ENCODE measurements around the gene HID1.

Gene HID1

DNA sequence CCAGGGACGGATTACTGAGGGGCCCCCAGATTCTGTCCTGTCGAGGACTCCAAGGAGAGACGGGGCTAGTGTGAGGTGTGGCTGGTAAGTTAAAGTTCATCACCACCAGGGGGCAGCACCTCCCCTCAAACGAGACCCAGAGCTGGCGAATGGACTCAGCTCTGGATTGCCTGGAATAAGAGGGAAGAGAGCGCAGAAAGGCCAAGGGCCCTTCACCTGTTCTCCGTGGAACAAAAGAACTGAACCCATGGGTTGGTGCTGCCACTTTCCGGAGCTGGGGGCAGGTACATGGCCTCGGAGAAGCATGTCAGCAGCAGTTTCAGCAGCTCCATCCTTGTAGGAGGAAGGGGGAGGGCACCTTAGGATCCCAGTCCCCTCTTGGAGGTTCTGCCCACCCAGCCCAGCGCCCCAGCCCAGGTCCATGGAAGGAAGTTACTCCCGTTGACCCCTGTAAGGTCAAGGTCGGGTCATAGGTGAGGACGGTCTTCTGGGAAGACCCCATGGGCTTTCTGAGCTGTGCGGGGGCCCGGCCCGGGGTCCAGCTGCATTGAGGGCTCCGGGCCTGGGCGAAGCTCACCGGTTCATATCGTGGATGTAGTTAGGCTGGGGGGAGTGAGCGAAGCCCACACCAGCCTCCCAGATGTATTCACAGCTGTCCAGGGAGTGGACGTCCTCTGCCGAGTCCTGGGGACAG lies 10.8 kb downstream of the HID1 start:
- peak; percentile 79 for DNase-seq (ENCODE audit: low read depth)
- H3K4me3 ChIP-seq (ENCODE audit: low read depth, low read length), result no peak overlapping the region
- TF ChIP-seq, protein P1, sequence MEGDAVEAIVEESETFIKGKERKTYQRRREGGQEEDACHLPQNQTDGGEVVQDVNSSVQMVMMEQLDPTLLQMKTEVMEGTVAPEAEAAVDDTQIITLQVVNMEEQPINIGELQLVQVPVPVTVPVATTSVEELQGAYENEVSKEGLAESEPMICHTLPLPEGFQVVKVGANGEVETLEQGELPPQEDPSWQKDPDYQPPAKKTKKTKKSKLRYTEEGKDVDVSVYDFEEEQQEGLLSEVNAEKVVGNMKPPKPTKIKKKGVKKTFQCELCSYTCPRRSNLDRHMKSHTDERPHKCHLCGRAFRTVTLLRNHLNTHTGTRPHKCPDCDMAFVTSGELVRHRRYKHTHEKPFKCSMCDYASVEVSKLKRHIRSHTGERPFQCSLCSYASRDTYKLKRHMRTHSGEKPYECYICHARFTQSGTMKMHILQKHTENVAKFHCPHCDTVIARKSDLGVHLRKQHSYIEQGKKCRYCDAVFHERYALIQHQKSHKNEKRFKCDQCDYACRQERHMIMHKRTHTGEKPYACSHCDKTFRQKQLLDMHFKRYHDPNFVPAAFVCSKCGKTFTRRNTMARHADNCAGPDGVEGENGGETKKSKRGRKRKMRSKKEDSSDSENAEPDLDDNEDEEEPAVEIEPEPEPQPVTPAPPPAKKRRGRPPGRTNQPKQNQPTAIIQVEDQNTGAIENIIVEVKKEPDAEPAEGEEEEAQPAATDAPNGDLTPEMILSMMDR (IDR thresholded peaks at IDR 0.05; ENCODE audit: low read depth, low read length, missing control alignments), result peak; percentile 64
- in situ Hi-C loops (cut with HindIII; ENCODE audit: low sequenced_read_pairs), result no loop called here

DNA sequence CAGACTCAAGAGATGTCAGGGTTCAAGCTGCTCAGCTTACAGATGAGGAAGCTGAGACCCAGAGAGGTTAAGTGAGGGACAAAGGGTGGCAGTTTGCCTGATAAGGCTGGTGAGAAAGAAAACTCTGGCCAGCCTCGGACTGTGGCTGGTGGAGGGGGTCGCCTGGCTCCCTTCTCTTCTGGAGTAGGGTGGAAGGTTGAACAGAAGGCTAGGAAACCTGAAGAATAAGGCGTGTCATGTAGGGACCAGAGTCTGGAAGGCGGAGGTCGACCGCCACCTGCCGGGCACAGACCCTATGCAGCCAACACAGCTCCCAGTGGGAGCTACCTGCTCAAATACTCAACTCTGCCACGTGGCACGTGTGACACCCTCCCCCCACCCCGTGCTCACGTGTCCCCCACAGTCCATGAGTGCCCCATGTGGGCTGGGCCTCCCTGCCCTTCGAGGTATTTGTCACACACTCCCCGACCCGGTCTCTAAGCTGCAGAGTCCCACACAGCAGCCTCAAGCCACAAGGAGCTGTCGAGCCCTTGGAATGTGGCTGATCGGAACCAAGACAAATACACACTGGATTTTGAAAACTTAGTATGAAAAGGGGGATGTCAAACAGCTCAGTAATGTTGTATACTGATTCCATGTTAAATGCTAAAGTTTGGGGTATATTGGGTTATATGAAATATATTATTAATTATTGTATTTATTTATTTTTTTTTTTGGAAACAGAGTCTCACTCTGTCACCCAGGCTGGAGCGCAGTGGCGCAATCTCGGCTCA lies 11.8 kb downstream of the HID1 start:
- no peak for DNase-seq (ENCODE audit: low read depth)
- TF ChIP-seq, protein P1 (IDR thresholded peaks at IDR 0.05; ENCODE audit: low read depth, low read length, missing control alignments), result peak; percentile 38
- H3K4me3 ChIP-seq (ENCODE audit: low read depth, low read length), result no peak overlapping the region
- in situ Hi-C loops (cut with HindIII; ENCODE audit: low sequenced_read_pairs), result no loop called here

DNA sequence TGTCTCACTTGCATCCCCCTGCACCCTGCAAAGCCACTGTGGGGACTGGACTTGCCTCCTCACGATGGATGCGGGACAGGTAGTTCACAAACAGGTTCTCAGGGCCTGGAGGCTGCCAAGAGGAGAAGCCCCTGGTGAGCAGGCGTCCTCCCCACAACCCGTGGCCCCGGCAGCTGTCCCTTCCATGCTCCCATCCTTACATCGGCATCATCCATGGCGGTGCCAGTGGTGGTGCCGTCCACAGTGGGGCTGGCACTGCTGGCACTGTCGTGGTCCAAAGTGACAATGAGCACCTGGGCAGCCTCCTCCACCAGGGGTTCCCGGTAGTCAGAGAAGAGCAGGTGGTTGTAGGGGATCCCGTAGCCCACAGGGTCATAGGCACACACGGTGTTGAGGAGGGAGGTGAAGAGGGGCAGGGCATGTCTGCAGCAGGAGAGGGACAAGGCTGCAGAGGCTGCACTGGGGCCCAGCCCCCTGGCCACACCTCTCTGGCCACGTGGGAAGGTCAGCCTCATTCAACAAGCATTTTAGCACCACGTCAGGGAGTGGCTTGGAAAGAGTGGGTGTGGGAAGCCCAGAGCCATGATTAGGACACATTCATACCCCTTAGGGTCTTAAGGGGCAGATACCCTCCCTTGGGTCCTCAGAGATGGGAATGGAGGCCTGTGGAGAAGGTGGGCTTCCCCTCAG lies 12.6 kb downstream of the HID1 start:
- TF ChIP-seq, protein P1 (IDR thresholded peaks at IDR 0.05; ENCODE audit: low read depth, low read length, missing control alignments), result no peak
- in situ Hi-C loops (cut with HindIII; ENCODE audit: low sequenced_read_pairs), result no loop called here
- no peak overlapping the region for H3K4me3 ChIP-seq (ENCODE audit: low read depth, low read length)
- DNase-seq (ENCODE audit: low read depth), result no peak

DNA sequence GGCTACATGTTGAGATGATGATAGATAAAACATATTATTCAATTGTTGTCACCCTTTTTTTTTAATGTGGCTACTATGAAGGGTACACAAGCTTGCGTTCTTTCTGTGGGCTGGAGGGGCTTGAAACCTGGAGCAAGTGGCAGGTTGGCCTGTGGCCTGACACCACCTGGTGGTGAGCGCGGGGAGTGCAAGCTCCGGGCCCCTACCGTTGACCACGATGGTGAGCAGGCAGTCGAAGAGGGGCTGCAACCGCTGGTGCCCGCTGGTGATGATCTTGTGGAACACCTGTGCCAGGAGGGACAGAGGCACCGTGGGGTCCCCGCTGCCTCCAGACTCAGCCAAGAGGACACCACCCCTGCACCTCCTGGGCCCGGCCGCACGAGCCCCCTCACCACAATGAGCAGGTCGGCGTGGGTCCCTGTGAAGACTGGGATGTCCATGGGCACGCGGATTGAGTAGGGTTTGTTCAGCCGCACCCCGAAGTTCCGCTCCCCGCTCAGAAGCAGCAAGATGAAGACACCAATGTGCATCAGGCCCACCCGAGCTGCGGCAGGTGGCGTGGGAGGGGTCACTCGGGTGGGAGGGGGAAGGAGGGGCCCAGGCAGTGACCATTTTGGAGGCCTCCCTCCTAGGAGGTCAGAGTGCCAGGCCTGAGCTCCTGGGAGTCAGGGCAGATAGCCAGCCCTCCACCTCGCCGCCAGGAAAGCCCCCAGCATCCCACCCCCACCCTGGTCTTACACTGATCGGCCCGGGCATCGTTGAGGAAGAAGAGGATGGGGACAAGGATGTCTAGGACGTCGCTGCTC lies 14.4 kb downstream of the HID1 start:
- H3K4me3 ChIP-seq (ENCODE audit: low read depth, low read length), result no peak overlapping the region
- in situ Hi-C loops (cut with HindIII; ENCODE audit: low sequenced_read_pairs), result no loop called here
- TF ChIP-seq, protein P1 (IDR thresholded peaks at IDR 0.05; ENCODE audit: low read depth, low read length, missing control alignments), result peak; percentile 94
- DNase-seq (ENCODE audit: low read depth), result peak; percentile 12

DNA sequence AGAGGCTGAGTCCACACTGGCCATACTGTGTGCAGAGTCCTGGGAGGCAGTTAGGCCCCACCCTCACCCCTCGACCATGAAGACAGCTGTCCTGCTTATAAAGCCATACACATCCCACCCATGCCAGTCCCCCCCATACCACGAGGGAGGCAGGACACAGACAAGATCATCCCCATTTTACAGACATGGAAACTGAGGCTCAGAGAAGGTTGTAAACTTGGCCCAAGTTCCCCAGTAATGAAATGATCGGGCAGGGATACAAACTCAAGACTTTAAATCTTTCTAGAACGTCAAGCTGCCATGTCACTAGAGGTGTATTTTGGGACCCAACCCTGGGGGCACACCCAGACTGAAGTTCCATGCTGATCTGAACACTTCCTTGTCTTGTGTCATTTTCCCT lies 16.5 kb downstream of the HID1 start:
- DNase-seq (ENCODE audit: low read depth), result no peak
- TF ChIP-seq, protein P1 (IDR thresholded peaks at IDR 0.05; ENCODE audit: low read depth, low read length, missing control alignments), result no peak
- in situ Hi-C loops (cut with HindIII; ENCODE audit: low sequenced_read_pairs), result no loop called here
- no peak overlapping the region for H3K4me3 ChIP-seq (ENCODE audit: low read depth, low read length)

Measured in astrocyte of the cerebellum (primary cell).